Thoracic aorta (tissue), 2 donors: ENCODE measurements around the gene PIGO. TPM values are rescaled to one million over a fixed set of nuclear protein-coding genes. Genes with fewer than 3 reads are reported as not detected.

Experiments used
- ATAC-seq: fragments of 150-250 bp; one replicate; pipeline ENCODE4 v1.8.0; 2017; ENCODE audit warnings: low read depth; ENCODE audit not compliant: insufficient number of reproducible peaks, low FRiP score
- DNase-seq: peaks from one replicate; pipeline ENCODE4 v3.0.0-alpha.2; 2020; ENCODE audit warnings: low spot score
- H3K27ac ChIP-seq, 2 donors: fragments of 200-600 bp; sonication (generic); 1 replicate in 1 of 2; 2 replicates in 1 of 2; pipeline ENCODE4 v1.5.1; 2016; ENCODE audit warnings: mild to moderate bottlenecking in 2 of 2, moderate library complexity in 2 of 2
- H3K27me3 ChIP-seq: fragments of 200-600 bp; sonication (generic); replicated peaks from 2 replicates; pipeline ENCODE4 v1.6.0; 2016; ENCODE audit warnings: mild to moderate bottlenecking; ENCODE audit not compliant: insufficient read depth
- H3K36me3 ChIP-seq: fragments of 200-600 bp; sonication (generic); one replicate; pipeline ENCODE4 v1.5.1; 2016
- H3K4me1 ChIP-seq, 2 donors: fragments of 200-600 bp; sonication (generic); 1 replicate in 1 of 2; 2 replicates in 1 of 2; pipeline versions ENCODE4 v1.5.1 to v1.6.0; 2016; ENCODE audit warnings: low read depth in 2 of 2, mild to moderate bottlenecking in 1 of 2; ENCODE audit not compliant: control insufficient read depth in 1 of 2
- H3K4me3 ChIP-seq: fragments of 200-600 bp; sonication (generic); 2 replicates; pipeline ENCODE4 v1.5.1; 2016; ENCODE audit warnings: mild to moderate bottlenecking
- H3K9me3 ChIP-seq: fragments of 200-600 bp; sonication (generic); 2 replicates; pipeline ENCODE4 v1.5.1; 2016
- total RNA-seq, 2 donors: library from RNA; depleted of rRNA; stranded (reverse); fragments of >200 nt; gene quantifications; one replicate each; pipeline versions ENCODE4 v1.1.0 to v1.2.3, GENCODE V29; 2016
- TF ChIP-seq, protein P1 (sequence below): fragments of 200-600 bp; sonication (generic); IDR thresholded peaks from one replicate; pipeline ENCODE4 v1.5.1; 2019; ENCODE audit warnings: antibody characterized with exemption

Gene PIGO
- total RNA-seq, 2 donors from 2014 or later: 10.8 to 13.9 TPM

DNA sequence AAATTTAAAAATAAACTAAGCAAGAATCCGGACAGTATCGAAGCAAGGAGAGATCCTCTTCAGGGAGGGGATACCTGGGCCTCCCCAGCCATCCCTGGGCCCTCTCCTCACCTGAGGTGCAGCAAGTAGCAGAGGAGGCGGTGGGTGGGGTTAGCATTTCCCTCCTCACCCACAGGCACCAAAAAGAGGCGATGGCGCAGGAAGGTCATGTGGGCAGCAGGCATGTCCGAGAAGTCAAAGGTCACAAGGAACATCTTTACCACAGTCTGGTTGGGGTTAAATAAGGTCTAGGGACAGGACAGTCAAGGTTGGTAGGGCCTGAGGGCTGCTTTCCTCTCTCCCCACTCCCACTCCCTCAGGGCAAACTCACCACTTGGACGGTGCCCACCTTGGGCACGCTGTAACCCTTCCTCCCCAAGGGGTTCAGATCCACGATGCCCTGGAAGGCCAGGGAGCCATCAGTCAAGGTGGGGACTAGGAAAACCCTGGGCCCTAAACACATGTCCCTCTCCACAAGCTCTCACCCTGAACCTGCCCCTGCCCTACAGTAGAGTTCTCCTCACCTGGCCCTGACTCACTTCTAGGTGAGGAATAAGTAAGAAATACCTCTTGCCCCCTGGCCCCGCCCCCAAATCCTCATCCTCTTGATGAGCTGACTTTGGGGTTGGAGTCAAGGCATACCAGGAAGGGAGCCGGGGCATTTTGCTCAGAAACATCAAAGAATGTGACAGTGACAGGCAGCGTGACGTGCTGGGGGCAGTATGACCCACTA is 9.4 kb upstream of the PIGO start:
- DNase-seq (no peak), ATAC-seq (no peak)
- Histone ChIP-seq H3K36me3 (peaks cover 45% of the 10 kb centered on the region), H3K9me3 (no peaks in the 10 kb centered on the region), H3K27ac (no peak overlapping the region), H3K27me3 (no peaks in the 10 kb centered on the region), H3K4me3 (no peak overlapping the region), H3K4me1 (peaks cover 24 to 42% of the 10 kb centered on the region in 2 donors)
- TF ChIP-seq, protein P1, sequence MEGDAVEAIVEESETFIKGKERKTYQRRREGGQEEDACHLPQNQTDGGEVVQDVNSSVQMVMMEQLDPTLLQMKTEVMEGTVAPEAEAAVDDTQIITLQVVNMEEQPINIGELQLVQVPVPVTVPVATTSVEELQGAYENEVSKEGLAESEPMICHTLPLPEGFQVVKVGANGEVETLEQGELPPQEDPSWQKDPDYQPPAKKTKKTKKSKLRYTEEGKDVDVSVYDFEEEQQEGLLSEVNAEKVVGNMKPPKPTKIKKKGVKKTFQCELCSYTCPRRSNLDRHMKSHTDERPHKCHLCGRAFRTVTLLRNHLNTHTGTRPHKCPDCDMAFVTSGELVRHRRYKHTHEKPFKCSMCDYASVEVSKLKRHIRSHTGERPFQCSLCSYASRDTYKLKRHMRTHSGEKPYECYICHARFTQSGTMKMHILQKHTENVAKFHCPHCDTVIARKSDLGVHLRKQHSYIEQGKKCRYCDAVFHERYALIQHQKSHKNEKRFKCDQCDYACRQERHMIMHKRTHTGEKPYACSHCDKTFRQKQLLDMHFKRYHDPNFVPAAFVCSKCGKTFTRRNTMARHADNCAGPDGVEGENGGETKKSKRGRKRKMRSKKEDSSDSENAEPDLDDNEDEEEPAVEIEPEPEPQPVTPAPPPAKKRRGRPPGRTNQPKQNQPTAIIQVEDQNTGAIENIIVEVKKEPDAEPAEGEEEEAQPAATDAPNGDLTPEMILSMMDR: no peak

DNA sequence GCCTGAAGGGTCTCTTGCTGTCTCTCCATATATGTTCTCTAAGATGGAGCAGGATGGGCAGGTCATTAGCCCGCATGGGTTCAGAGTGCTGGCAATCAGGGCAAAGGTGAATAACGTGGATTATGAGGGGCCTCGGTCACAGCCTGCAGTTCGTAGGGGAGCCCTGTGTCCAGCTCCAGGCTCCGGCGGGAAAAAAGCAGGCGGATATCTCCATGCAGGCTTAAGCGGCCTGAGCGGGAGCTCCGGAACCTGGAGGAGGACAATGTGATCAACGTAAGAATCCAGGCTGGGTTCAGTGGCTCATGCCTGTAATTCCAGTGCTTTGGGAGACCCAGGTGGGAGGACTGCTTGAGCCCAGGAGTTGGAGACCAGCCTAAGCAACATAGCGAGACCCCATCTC is 8.7 kb upstream of the PIGO start:
- no peak for DNase-seq
- Histone ChIP-seq H3K36me3 (peaks cover 51% of the 10 kb centered on the region), H3K27me3 (no peaks in the 10 kb centered on the region), H3K27ac (no peak overlapping the region), H3K9me3 (no peaks in the 10 kb centered on the region), H3K4me1 (peaks cover 19 to 36% of the 10 kb centered on the region in 2 donors), H3K4me3 (no peak overlapping the region)
- TF ChIP-seq, protein P1: no peak
- no peak for ATAC-seq

DNA sequence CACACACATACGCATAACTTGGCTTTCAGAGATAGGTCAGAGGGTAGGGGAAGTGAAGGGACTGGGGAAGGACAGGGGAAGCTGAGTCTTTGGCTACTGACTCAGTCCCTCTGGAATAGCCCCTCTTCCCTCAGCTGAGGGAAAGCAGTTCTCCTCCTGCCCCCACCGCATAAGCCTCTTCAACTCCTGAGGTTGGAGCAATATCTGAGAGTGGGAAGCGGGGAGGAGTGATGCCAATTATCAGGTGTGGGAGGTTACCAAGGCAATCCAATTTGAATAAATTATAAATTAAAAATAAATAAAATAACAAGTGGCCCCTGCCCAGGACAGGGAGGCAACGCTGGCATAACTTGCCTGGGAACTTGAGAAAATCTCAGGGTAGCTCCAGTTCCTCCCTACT is 8.2 kb upstream of the PIGO start:
- Histone ChIP-seq H3K4me3 (no peak overlapping the region), H3K27ac (no peak overlapping the region), H3K4me1 (peaks cover 14 to 31% of the 10 kb centered on the region in 2 donors), H3K27me3 (no peaks in the 10 kb centered on the region), H3K9me3 (no peaks in the 10 kb centered on the region), H3K36me3 (peaks cover 51% of the 10 kb centered on the region)
- ATAC-seq (no peak), DNase-seq (no peak)
- TF ChIP-seq, protein P1: no peak

DNA sequence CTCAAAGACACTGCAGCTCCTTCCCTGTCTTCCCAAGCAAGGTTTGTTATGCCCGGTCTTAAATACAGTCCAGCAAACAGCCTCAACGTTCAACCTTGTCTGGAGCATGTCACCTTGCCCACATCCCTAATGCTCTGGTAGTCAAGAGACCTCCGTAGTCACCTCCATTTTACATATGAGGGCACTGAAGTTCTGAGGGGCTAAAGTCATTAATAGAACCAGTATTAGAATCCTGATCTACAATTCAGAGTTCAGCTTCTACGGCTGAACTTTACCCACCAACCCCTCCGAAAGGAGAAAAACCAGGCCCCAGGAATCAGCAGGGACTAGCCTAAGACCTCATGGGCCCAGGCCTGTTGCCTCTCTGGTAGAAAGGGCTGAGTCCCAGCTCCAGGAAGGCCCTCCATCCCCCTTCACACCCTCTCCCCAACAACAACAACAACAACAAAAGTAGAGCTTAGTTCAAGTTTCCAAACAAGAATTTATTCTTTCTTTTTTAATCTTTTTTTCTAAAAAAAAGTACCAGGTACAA is 7.3 kb upstream of the PIGO start:
- peak overlapping the region; percentile 83 to 84 for H3K27ac ChIP-seq
- H3K4me1 ChIP-seq: peaks cover 13 to 22% of the 10 kb centered on the region in 2 donors
- H3K36me3 ChIP-seq: peaks cover 50% of the 10 kb centered on the region
- TF ChIP-seq, protein P1: no peak
- H3K4me3 ChIP-seq: peak overlapping the region; percentile 87
- H3K27me3 ChIP-seq: no peaks in the 10 kb centered on the region
- no peak for ATAC-seq
- no peaks in the 10 kb centered on the region for H3K9me3 ChIP-seq
- no peak for DNase-seq

DNA sequence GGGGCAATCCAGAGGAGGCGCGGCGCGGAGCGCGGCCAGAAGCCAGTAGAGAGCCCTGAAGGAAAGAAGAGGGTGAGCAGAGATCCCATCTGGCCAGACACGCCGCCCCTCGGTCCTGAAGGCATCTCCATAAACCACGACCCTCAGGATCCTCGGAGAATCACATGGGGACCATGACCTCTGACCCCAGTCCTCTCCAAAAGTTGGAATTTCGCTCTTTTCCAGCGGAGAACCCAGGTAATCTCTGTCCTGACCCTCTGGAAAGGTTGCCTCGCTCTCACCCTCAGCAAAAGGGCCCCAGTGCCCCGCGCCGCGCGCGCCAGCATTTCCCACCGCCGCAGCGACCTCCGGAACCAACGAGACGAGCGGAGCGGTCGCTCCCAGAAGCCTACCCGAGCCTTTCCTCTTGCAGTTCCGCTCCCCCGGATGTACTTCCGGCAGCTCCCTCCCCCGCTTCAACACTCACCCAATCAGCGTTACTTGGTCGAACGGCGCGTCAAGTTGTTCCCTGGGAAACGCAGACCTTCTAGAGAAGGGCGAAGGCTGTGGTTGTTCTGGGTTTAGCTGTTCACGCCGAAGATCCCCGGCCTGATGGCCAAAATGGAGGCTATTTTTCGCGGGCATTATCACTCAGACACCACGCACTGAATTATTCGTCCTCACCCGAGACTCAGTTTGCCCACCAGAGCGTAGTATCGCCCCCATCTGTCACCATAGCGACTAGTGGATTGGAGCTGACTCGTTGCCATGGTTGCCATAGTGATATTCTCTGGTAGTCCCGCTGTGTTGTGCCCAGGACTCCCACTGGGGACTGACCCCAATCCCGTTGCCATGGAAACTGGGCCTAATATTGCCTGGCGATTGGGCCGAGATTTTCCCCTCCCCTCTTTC is 6.6 kb upstream of the PIGO start, which contains the start of gene STOML2:
Gene STOML2, minus strand, starts transcription at position 363 of the 891 bp plus-strand sequence. Its CDS starts 37 bp downstream, at position 326.
- H3K27me3 ChIP-seq: no peaks in the 10 kb centered on the region
- ATAC-seq (peak; percentile 92), DNase-seq (peak; percentile 89)
- H3K9me3 ChIP-seq: no peaks in the 10 kb centered on the region
- H3K4me1 ChIP-seq: peaks cover 13 to 20% of the 10 kb centered on the region in 2 donors
- TF ChIP-seq, protein P1: no peak
- H3K4me3 ChIP-seq: peak within 1 kb of the TSS; percentile 87
- peak within 1 kb of the TSS; percentile 83 to 84 for H3K27ac ChIP-seq
- peaks cover 43% of the 10 kb centered on the region for H3K36me3 ChIP-seq
